ENCODE measurements around the gene ARID5B.

Gene ARID5B

GRCh38 chr10:61986788-61987492 is 85.4 kb downstream of the ARID5B start:
- TF ChIP-seq POLR2AphosphoS5 (IDR thresholded peaks at IDR 0.05; ENCODE audit: low read depth, low read length) (no peak), TAF1 (IDR thresholded peaks at IDR 0.05; ENCODE audit: borderline replicate concordance, insufficient read depth, low read length) (no peak), REST (IDR thresholded peaks at IDR 0.05; ENCODE audit: insufficient read depth in 1 of 2, low read depth in 2 of 2, low read length in 2 of 2) (no peak), SIN3A (IDR thresholded peaks at IDR 0.05; ENCODE audit: borderline replicate concordance, insufficient read depth, low read length) (no peak), FOXP2 (optimal IDR thresholded peaks at IDR 0.05; ENCODE audit: borderline replicate concordance, extremely low read depth, extremely low read length, insufficient read depth) (no peak)

GRCh38 chr10:61987537-61987936 is 86.0 kb downstream of the ARID5B start:
- TF ChIP-seq SIN3A (IDR thresholded peaks at IDR 0.05; ENCODE audit: borderline replicate concordance, insufficient read depth, low read length) (no peak), REST (IDR thresholded peaks at IDR 0.05; ENCODE audit: insufficient read depth in 1 of 2, low read depth in 2 of 2, low read length in 2 of 2) (no peak), FOXP2 (optimal IDR thresholded peaks at IDR 0.05; ENCODE audit: borderline replicate concordance, extremely low read depth, extremely low read length, insufficient read depth) (no peak), TAF1 (IDR thresholded peaks at IDR 0.05; ENCODE audit: borderline replicate concordance, insufficient read depth, low read length) (no peak), POLR2AphosphoS5 (IDR thresholded peaks at IDR 0.05; ENCODE audit: low read depth, low read length) (no peak)

- TF ChIP-seq SIN3A (IDR thresholded peaks at IDR 0.05; ENCODE audit: borderline replicate concordance, insufficient read depth, low read length) (no peak), TAF1 (IDR thresholded peaks at IDR 0.05; ENCODE audit: borderline replicate concordance, insufficient read depth, low read length) (no peak), POLR2AphosphoS5 (IDR thresholded peaks at IDR 0.05; ENCODE audit: low read depth, low read length) (no peak), REST (IDR thresholded peaks at IDR 0.05; ENCODE audit: insufficient read depth in 1 of 2, low read depth in 2 of 2, low read length in 2 of 2) (no peak), FOXP2 (optimal IDR thresholded peaks at IDR 0.05; ENCODE audit: borderline replicate concordance, extremely low read depth, extremely low read length, insufficient read depth) (no peak)
Observed at GRCh38 chr10:61987951-61988379, 86.5 kb downstream of the ARID5B start.

DNA sequence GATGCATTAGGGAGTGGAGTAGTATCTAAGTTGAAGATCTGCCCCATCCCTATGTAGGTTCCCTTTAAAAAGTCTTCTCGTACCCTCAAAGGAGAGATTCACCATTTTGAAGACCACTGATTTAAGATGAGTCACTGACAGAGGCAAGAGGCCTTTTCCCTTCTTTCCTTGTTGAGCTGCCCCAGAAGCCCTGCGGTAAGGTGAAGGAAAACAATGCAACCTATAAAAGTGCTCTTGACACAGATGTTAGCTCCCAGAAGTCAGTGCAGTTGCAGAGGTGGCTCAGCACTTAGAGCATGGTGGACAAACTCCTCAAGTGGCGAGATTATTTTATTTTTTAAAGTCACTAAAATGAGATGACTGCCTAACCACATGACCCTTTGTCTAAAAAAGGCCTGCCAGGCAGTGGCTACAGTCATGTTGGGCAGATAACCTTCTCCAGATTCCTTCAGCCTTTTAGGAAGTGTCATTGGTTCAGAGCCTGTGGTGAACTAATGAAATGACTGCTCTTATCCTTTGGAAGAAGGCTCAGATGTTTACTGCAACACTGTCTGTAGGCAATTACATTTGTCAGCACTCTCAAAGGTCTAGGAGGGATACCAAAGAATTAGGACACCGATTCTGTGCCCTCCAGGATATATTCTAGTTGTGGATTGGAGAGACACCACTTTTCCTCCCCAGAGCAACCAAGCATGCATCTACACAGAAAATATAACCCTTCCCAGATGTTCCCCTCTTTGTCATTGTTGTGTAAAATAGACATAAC is 88.7 kb downstream of the ARID5B start:
- TF ChIP-seq FOXP2 (optimal IDR thresholded peaks at IDR 0.05; ENCODE audit: borderline replicate concordance, extremely low read depth, extremely low read length, insufficient read depth) (no peak), SIN3A (IDR thresholded peaks at IDR 0.05; ENCODE audit: borderline replicate concordance, insufficient read depth, low read length) (no peak), REST (IDR thresholded peaks at IDR 0.05; ENCODE audit: insufficient read depth in 1 of 2, low read depth in 2 of 2, low read length in 2 of 2) (no peak), POLR2AphosphoS5 (IDR thresholded peaks at IDR 0.05; ENCODE audit: low read depth, low read length) (no peak), TAF1 (IDR thresholded peaks at IDR 0.05; ENCODE audit: borderline replicate concordance, insufficient read depth, low read length) (no peak)

All from PFSK-1 (cell line).